AG04449 (cell line): ENCODE measurements around the gene RMND1.
A peak's percentile ranks its signal among the peaks of the same experiment; 100 is the strongest.

Source experiments
- CTCF ChIA-PET: fragments of 350-600 bp; formaldehyde crosslinking; extraction: SDS; loops from one replicate; lab custom pipeline; 2021; ENCODE audit warnings: antibody characterized with exemption; lab: Yijun Ruan, JAX
- POLR2A ChIA-PET: fragments of 400-600, 350-600 bp; formaldehyde crosslinking; extraction: SDS; loops from one replicate; lab custom pipeline; 2020; ENCODE audit warnings: antibody characterized with exemption, inconsistent platforms; lab: Yijun Ruan, JAX
- DNase-seq: peaks from one replicate; pipeline ENCODE4 v3.0.0-alpha.2; 2010; ENCODE audit warnings: low read depth, low spot score
- H3K4me3 ChIP-seq: 2 replicates; pipeline ENCODE4 v1.5.1; 2011; ENCODE audit warnings: low read depth, mild to moderate bottlenecking, control low read depth, low read length
- CTCF ChIP-seq: IDR thresholded peaks from one replicate; pipeline ENCODE4 v1.5.1; 2011; ENCODE audit warnings: mild to moderate bottlenecking, moderate library complexity, low read length, control low read depth, inconsistent platforms; ENCODE audit not compliant: insufficient read depth; ENCODE audit errors: missing control alignments

RMND1 gene

GRCh38 chr6:151447237-151447636 lies 4.7 kb downstream of the RMND1 start:
- CTCF ChIA-PET: interaction anchor here (0.8 to 1.7 kb wide), 5 partner anchors 10 to 59 kb away, joined by 3 to 6 read pairs (median 4); no protein-coding TSS in a partner anchor
- DNase-seq: no peak
- no peak overlapping the region for H3K4me3 ChIP-seq
- no peak for TF ChIP-seq CTCF
- POLR2A ChIA-PET: no interaction called here

DNA sequence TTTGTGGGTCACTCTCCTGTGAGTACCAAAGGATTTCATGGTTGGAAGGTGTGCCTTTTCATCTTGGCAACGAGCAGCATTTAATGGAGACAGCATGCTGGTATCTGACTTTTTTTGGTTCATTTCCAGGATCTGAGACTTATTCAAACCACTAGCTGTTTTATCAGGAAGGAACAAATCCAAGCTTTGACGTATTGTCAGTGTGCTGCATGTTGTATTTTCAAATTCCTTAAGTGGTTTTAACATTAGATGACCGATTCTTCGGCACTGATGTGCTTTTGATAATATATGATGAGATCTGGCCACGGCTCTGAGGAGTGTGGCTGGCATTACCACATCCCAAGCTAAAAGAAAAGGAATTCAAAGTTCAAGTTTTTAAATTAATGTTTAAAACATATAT lies 6.4 kb downstream of the RMND1 start:
- ChIA-PET CTCF (interaction anchor here (1.1 to 1.7 kb wide), 4 partner anchors 9 to 679 kb away, joined by 3 to 5 read pairs (median 4); no protein-coding TSS in a partner anchor), POLR2A (interaction anchor here (0.7 to 1.6 kb wide), 3 partner anchors 8 to 55 kb away, joined by 4 to 9 read pairs (median 7); no protein-coding TSS in a partner anchor)

DNA sequence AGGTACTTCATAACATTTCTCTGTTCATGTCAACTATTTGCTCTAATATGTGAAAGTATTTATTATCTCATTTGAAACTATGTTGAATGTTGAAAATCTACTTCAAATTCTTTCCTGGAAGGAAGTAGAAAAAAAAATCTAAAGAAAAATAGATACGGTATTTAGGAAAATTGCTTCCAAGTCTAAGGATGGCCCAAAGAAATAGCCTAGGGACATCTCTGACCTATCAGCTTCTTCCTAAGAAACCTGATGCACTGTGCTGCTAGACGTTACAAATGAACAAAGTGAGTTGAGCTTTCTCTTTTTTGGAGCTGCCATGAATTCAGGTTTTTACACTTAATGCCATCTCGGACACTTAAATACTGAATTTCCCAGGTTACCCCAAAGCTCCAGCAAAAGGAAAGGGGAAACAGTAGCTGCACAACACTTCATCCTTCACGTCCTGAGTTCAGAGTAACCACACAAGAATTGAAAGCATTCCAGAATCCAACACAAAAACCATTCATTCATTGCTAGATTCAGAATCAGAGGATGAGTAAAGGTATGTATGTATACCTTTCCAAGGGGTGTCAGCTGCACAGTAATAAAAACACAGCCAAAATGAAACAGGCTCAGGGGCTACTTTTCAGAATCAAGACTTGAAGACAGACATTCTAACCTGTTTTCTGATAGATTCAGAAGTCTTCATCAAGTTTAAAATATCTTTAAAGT lies 7.9 kb downstream of the RMND1 start:
- no peak for TF ChIP-seq CTCF
- ChIA-PET POLR2A (no interaction called here), CTCF (interaction anchor here (1.1 kb wide), 1 partner anchor 20 kb away, joined by 3 read pairs; no protein-coding TSS in a partner anchor)
- H3K4me3 ChIP-seq: no peak overlapping the region
- DNase-seq: no peak

More for the DNA sequence above, 6.4 kb downstream of the RMND1 start:
- DNase-seq: peak; percentile 90
- no peak for TF ChIP-seq CTCF
- H3K4me3 ChIP-seq: no peak overlapping the region

DNA sequence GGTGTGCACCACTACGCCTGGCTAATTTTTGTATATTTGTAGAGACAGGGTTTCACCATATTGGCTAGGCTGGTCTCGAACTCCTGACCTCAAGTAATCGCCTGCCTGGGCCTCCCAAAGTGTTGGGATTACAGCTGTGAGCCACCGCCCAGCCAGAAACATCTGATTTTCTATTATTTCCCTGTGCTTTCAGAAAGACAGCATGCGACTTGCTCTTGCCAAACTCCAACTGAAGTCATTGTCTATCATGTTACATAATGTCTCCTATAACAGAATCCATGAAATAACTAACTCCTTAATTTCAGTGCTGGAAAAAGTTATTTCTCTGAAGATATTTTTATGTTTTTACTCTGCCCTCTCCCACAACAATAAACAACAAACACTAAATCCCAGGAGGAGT lies 8.5 kb downstream of the RMND1 start:
- H3K4me3 ChIP-seq: no peak overlapping the region
- POLR2A ChIA-PET: no interaction called here
- DNase-seq: no peak
- CTCF ChIA-PET: interaction anchor here (1.1 to 7.1 kb wide), 2 partner anchors 20 to 33 kb away, joined by 3 to 67 read pairs; no protein-coding TSS in a partner anchor
- TF ChIP-seq CTCF: no peak

GRCh38 chr6:151442371-151442770 lies 9.6 kb downstream of the RMND1 start:
- H3K4me3 ChIP-seq: no peak overlapping the region
- ChIA-PET POLR2A (no interaction called here), CTCF (interaction anchor here (1.4 to 7.1 kb wide), 6 partner anchors 26 to 682 kb away, joined by 4 to 67 read pairs (median 7); no protein-coding TSS in a partner anchor)
- DNase-seq: no peak
- no peak for TF ChIP-seq CTCF
